Heart left ventricle (tissue), 13 donors: ENCODE results near the gene NDP.

ENCODE experiments used
- CTCF ChIP-seq, 12 donors: fragments of 200-600 bp; sonication (generic) in 4 of 12; IDR thresholded peaks; one replicate each; pipeline versions ENCODE4 v1.5.0 to v1.8.0; 2018 to 2022; ENCODE audit warnings: antibody characterized with exemption in 12 of 12, mild to moderate bottlenecking in 5 of 12
- POLR2A ChIP-seq, 2 donors: fragments of 450-650 bp; IDR thresholded peaks; one replicate each; pipeline ENCODE4 v1.6.1; 2017; ENCODE audit warnings: antibody characterized with exemption in 2 of 2, mild to moderate bottlenecking in 2 of 2, moderate library complexity in 2 of 2
- donor health status: ischemic (EF 13 %, LVEDD 7.1; RV severe dilation, severe dysfunction).
- donor health status: DM: no; HTN: yes; CAD: no.
- donor health status: DM: no; HTN: no; CAD: no.
- donor health status: ischemic (EF 25% LVEDD 6.9; RV normal size, moderate dysfunction).
- donor health status: ischemic (EF 25% LVEDD 5.7; RV mildly dilated, moderate dysfunction).
- donor health status: ischemic (EF 35%, LVEDD 5.7; RV mildly dilated, moderate dysfunction).
- donor health status: nonischemic (EF 11% LVEDD 7.7; RV severe dilation, severe dysfunction).
- donor health status: DM: yes; HTN: yes; CAD: no.
- donor health status: PGD.
- donor health status: ischemic (EF 29% LVEDD 5.4; RV normal size, mild dysfunction).
- donor health status: nonischemic (EF 23%, LVEDD 6.1; RV moderate dilation, normal function).

GRCh38 chrX:43971966-43972961, 926 bp downstream of the NDP start:
- no peak for TF ChIP-seq CTCF (IDR thresholded peaks at IDR 0.05)
- TF ChIP-seq POLR2A (IDR thresholded peaks at IDR 0.05): no peak
